Right atrium auricular region (tissue), 2 donors: ENCODE measurements around the gene MPDU1. TPM values are rescaled to one million over a fixed set of nuclear protein-coding genes. Genes with fewer than 3 reads are reported as not detected.

Experiments
- DNase-seq: peaks from one replicate; pipeline ENCODE4 v3.0.0-alpha.2; 2019; ENCODE audit warnings: low spot score
- H3K27ac ChIP-seq, 2 donors: fragments of 200-600 bp; sonication (generic); 1 replicate in 1 of 2; 2 replicates in 1 of 2; pipeline ENCODE4 v1.5.1; 2016 to 2019
- H3K27me3 ChIP-seq, 2 donors: fragments of 200-600 bp; sonication (generic); one replicate each; pipeline versions ENCODE4 v1.5.1 to v1.6.0; 2017 to 2019
- H3K36me3 ChIP-seq: fragments of 200-600 bp; sonication (generic); one replicate; pipeline ENCODE4 v1.5.1; 2016
- H3K4me1 ChIP-seq, 2 donors: fragments of 200-600 bp; sonication (generic); one replicate each; pipeline versions ENCODE4 v1.5.1 to v1.6.0; 2017 to 2019
- H3K4me3 ChIP-seq, 2 donors: fragments of 200-600 bp; sonication (generic); 1 replicate in 1 of 2; 2 replicates in 1 of 2; pipeline ENCODE4 v1.5.1; 2017 to 2019; ENCODE audit warnings: mild to moderate bottlenecking in 1 of 2, moderate library complexity in 1 of 2
- H3K9me3 ChIP-seq, 2 donors: fragments of 200-600 bp; sonication (generic); one replicate each; pipeline ENCODE4 v1.5.1; 2019
- total RNA-seq, 2 donors: library from RNA; depleted of rRNA; stranded (reverse); fragments of >200 nt; gene quantifications; one replicate each; pipeline ENCODE4 v1.1.0, GENCODE V29; 2016
- TF ChIP-seq, protein P1 (sequence below), 2 donors: fragments of 200-600 bp; sonication (generic); IDR thresholded peaks; one replicate each; pipeline ENCODE4 v1.5.1; 2019; ENCODE audit warnings: antibody characterized with exemption in 2 of 2

MPDU1 gene
- total RNA-seq, 2 donors from 2014 or later: 55.4 to 81.1 TPM

DNA sequence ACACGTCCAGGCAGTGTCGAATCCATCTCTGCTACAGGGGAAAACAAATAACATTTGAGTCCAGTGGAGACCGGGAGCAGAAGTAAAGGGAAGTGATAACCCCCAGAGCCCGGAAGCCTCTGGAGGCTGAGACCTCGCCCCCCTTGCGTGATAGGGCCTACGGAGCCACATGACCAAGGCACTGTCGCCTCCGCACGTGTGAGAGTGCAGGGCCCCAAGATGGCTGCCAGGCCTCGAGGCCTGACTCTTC, 11.4 kb upstream of the MPDU1 start:
- TF ChIP-seq, protein P1, sequence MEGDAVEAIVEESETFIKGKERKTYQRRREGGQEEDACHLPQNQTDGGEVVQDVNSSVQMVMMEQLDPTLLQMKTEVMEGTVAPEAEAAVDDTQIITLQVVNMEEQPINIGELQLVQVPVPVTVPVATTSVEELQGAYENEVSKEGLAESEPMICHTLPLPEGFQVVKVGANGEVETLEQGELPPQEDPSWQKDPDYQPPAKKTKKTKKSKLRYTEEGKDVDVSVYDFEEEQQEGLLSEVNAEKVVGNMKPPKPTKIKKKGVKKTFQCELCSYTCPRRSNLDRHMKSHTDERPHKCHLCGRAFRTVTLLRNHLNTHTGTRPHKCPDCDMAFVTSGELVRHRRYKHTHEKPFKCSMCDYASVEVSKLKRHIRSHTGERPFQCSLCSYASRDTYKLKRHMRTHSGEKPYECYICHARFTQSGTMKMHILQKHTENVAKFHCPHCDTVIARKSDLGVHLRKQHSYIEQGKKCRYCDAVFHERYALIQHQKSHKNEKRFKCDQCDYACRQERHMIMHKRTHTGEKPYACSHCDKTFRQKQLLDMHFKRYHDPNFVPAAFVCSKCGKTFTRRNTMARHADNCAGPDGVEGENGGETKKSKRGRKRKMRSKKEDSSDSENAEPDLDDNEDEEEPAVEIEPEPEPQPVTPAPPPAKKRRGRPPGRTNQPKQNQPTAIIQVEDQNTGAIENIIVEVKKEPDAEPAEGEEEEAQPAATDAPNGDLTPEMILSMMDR (IDR thresholded peaks at IDR 0.05): no peak

DNA sequence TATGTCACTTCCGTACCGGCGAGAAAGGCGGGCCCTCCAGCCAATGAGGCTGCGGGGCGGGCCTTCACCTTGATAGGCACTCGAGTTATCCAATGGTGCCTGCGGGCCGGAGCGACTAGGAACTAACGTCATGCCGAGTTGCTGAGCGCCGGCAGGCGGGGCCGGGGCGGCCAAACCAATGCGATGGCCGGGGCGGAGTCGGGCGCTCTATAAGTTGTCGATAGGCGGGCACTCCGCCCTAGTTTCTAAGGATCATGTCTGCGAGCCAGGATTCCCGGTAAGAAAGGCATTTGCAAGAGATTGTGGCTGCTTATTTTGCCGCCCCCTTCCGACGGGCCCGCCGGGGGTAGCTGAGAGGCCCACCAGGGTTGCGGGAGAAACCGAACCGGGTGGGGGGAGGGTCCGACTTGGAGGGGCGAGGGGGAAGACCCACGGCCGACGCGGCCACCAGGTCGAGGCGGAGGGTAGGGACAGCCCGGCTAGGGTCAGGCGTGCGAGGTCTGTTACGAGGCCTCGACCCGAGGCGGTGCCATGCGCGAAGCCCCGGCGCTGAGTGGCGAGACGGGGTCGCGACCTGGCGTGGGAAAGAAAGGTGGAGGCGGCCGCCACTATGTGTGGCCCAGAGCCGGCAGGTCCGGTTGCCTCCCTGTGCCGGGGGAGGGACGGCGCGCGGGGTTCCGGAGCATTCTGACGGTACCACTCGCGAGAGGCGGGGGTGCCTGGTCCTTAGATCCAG, 10.9 kb upstream of the MPDU1 start:
- H3K27me3 ChIP-seq: no peaks in the 10 kb centered on the region
- DNase-seq: peak; percentile 100
- H3K4me3 ChIP-seq: peak overlapping the region; percentile 100
- peaks cover 62% of the 10 kb centered on the region for H3K36me3 ChIP-seq
- TF ChIP-seq, protein P1 (IDR thresholded peaks at IDR 0.05): no peak
- peak overlapping the region; percentile 100 for H3K27ac ChIP-seq
- peaks cover 0 to 34% of the 10 kb centered on the region in 2 donors for H3K4me1 ChIP-seq
- no peaks in the 10 kb centered on the region for H3K9me3 ChIP-seq

More for the DNA sequence above, 11.4 kb upstream of the MPDU1 start:
- H3K4me1 ChIP-seq: peaks cover 0 to 34% of the 10 kb centered on the region in 2 donors
- DNase-seq: no peak
- no peaks in the 10 kb centered on the region for H3K9me3 ChIP-seq
- H3K27me3 ChIP-seq: no peaks in the 10 kb centered on the region
- H3K4me3 ChIP-seq: peak overlapping the region; percentile 43 to 100
- H3K36me3 ChIP-seq: peaks cover 62% of the 10 kb centered on the region
- peak overlapping the region; percentile 80 to 100 for H3K27ac ChIP-seq

DNA sequence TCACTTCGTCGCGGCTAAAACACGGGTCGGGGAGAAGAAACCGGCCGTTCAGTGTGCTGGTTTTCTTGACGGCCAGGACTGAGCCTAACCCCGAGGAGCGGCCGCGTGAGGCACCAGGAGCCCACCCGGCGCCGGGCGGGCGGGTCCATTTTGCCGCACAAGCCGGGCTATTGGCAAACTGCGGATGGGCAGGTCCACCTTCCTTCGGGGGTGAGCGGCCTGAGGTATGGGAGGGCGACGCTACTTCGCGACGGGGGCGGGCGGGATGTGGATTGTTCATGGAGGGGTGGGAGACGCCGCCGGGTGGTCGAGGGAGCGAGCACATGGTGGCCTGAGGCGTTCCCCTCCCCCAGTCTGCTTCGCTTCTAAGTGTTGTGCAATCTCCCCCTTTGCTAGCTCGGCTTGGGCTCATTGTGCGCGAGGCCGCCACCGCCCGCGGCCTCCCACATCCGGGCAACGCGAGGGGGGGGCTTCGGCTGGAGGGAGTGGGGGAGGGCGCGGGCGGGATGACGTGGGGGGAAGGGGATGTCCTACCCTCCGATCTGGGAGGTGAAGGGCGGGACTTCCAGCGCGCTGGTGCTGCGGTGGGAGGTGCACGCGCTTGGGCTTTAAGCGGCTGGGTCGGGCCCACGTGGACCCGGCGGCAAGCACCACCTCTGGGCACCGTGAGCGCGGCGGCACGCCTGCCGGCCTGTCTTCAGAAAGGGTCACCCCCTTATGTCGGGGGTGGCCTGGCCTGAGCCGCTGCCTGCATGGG, 10.2 kb upstream of the MPDU1 start:
- TF ChIP-seq, protein P1 (IDR thresholded peaks at IDR 0.05): peak in 1 of 2 donors; percentile 12
- Histone ChIP-seq H3K9me3 (no peaks in the 10 kb centered on the region), H3K27ac (peak overlapping the region; percentile 100), H3K36me3 (peaks cover 69% of the 10 kb centered on the region), H3K27me3 (no peaks in the 10 kb centered on the region), H3K4me1 (peaks cover 0 to 40% of the 10 kb centered on the region in 2 donors), H3K4me3 (peak overlapping the region; percentile 100)
- peak; percentile 90 for DNase-seq

DNA sequence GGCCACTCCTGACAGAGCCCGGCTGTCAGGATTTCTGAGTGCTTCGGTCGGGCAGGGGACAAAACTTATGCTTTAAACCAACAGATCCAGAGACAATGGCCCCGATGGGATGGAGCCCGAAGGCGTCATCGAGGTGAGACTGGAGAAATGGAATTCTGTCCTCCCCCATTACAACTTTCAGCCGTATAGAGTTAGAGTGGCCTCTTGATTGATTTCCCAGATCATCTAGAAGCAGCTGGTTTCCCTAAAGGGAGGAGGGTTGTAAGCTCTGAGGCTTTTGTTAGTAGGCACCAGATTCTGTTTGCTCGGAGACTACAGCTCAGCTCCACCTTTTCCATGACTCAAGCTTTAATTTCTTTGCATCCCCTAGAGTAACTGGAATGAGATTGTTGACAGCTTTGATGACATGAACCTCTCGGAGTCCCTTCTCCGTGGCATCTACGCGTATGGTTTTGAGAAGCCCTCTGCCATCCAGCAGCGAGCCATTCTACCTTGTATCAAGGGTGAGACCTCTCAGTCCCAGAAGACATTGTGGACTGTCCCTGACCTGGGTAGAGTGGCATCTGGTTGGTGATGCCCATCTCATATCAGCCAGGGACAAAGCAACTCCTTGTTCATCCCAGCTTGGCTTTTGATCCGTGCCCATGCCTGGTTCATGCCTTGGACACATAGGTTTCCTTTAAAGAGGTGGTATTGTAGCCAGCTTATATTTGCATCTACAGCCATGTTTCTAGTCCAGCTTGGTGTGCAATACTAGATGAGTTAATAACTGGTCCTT, 9.3 kb upstream of the MPDU1 start:
- DNase-seq: no peak
- TF ChIP-seq, protein P1 (IDR thresholded peaks at IDR 0.05): no peak
- H3K4me1 ChIP-seq: peaks cover 0 to 47% of the 10 kb centered on the region in 2 donors
- no peaks in the 10 kb centered on the region for H3K27me3 ChIP-seq
- H3K4me3 ChIP-seq: peak overlapping the region; percentile 100
- peak overlapping the region; percentile 100 for H3K27ac ChIP-seq
- no peaks in the 10 kb centered on the region for H3K9me3 ChIP-seq
- peaks cover 76% of the 10 kb centered on the region for H3K36me3 ChIP-seq

DNA sequence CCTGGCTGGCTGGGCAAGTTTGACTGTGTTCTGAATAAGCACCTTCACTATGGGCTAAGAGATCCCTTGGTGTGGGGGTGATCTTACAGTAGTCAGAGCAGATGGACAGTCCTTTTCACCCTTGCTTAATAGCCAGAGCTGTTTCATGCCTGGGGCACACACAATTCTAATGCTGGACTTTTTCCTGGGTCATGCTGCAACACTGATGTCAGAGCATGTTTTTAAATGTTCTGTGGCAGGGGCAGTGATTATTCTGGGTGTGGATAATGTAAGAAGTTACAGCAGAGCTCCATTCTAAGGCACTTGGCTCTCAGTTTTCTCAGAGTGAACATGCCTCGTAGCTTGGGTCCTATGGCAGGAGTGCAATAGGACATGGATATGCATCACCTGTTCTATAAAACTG, 8.2 kb upstream of the MPDU1 start:
- TF ChIP-seq, protein P1 (IDR thresholded peaks at IDR 0.05): no peak
- peaks cover 65% of the 10 kb centered on the region for H3K36me3 ChIP-seq
- H3K27ac ChIP-seq: no peak overlapping the region
- no peaks in the 10 kb centered on the region for H3K9me3 ChIP-seq
- no peak overlapping the region for H3K4me3 ChIP-seq
- peaks cover 0 to 55% of the 10 kb centered on the region in 2 donors for H3K4me1 ChIP-seq
- no peak for DNase-seq
- H3K27me3 ChIP-seq: no peaks in the 10 kb centered on the region
